ENCODE data around the gene ARHGAP45. TPM values are rescaled to one million over a fixed set of nuclear protein-coding genes. Genes with fewer than 3 reads are reported as not detected.
A peak's percentile ranks its signal among the peaks of the same experiment; 100 is the strongest.

Gene ARHGAP45
- total RNA-seq, 1 donor from 2014 or later: 312 TPM

- H3K27ac Mint-ChIP-seq: peak overlapping the region; percentile 93
- peaks cover 66% of the 10 kb centered on the region for H3K4me1 Mint-ChIP-seq
- intact Hi-C loops (cut with micrococcal nuclease): no loop called here
- no peak for TF ChIP-seq CTCF (IDR thresholded peaks at IDR 0.05)
- peaks cover 57% of the 10 kb centered on the region for H3K36me3 Mint-ChIP-seq (ENCODE audit: low read depth)
- DNase-seq (no peak), ATAC-seq (ENCODE audit: low read depth) (no peak)
- CTCF ChIA-PET: interaction anchor here (1.2 kb wide), 1 partner anchor 12 kb away, joined by 4 read pairs; no protein-coding TSS in a partner anchor
- H3K4me3 Mint-ChIP-seq: peak overlapping the region; percentile 53
- POLR2A ChIA-PET: interaction anchor here (0.5 to 13.1 kb wide), 15 partner anchors 9 to 193 kb away, joined by 3 to 184 read pairs (median 16); partner anchors contain the start of genes ABCA7, ARHGAP45, CIRBP and CNN2
- no peaks in the 10 kb centered on the region for H3K9me3 Mint-ChIP-seq
- no peaks in the 10 kb centered on the region for H3K27me3 Mint-ChIP-seq
Observed at GRCh38 chr19:1076046-1076386, 9.0 kb downstream of the ARHGAP45 start.

GRCh38 chr19:1076951-1077350, 10.0 kb downstream of the ARHGAP45 start:
- peak; percentile 89 for ATAC-seq (ENCODE audit: low read depth)
- Mint-ChIP-seq H3K27ac (peak overlapping the region; percentile 93), H3K36me3 (ENCODE audit: low read depth) (peaks cover 60% of the 10 kb centered on the region), H3K27me3 (no peaks in the 10 kb centered on the region), H3K9me3 (no peaks in the 10 kb centered on the region), H3K4me3 (peak overlapping the region; percentile 71), H3K4me1 (peaks cover 67% of the 10 kb centered on the region)
- ChIA-PET POLR2A (interaction anchor here (0.6 to 13.1 kb wide), 25 partner anchors 9 to 361 kb away, joined by 3 to 184 read pairs (median 6); partner anchors contain the start of genes ABCA7, ARHGAP45, CIRBP and CNN2), CTCF (interaction anchor here (1.1 kb wide), 1 partner anchor 12 kb away, joined by 3 read pairs; no protein-coding TSS in a partner anchor)
- intact Hi-C loops (cut with micrococcal nuclease): loop anchor here (1.0 kb wide), 4 partner anchors 10 to 56 kb away; partner anchors contain the start of genes ABCA7, ARHGAP45, RNU6-2 and TMEM259
- TF ChIP-seq CTCF (IDR thresholded peaks at IDR 0.05): no peak
- DNase-seq: peak; percentile 84

- ChIA-PET CTCF (interaction anchor here (1.1 kb wide), 1 partner anchor 15 kb away, joined by 4 read pairs; no protein-coding TSS in a partner anchor), POLR2A (interaction anchor here (0.6 to 13.1 kb wide), 6 partner anchors 7 to 189 kb away, joined by 3 to 184 read pairs (median 4); partner anchors contain the start of genes ABCA7, ARHGAP45 and CIRBP)
- Mint-ChIP-seq H3K36me3 (ENCODE audit: low read depth) (peaks cover 62% of the 10 kb centered on the region), H3K27ac (peak overlapping the region; percentile 41), H3K27me3 (no peaks in the 10 kb centered on the region), H3K9me3 (no peaks in the 10 kb centered on the region), H3K4me3 (no peak overlapping the region), H3K4me1 (peaks cover 59% of the 10 kb centered on the region)
- DNase-seq (no peak), ATAC-seq (ENCODE audit: low read depth) (no peak)
- intact Hi-C loops (cut with micrococcal nuclease): no loop called here
- TF ChIP-seq CTCF (IDR thresholded peaks at IDR 0.05): no peak
Observed at GRCh38 chr19:1079566-1080111, 12.7 kb downstream of the ARHGAP45 start.

GRCh38 chr19:1080360-1081161, 13.6 kb downstream of the ARHGAP45 start:
- Mint-ChIP-seq H3K4me1 (peaks cover 58% of the 10 kb centered on the region), H3K27me3 (no peaks in the 10 kb centered on the region), H3K27ac (no peak overlapping the region), H3K9me3 (no peaks in the 10 kb centered on the region), H3K36me3 (ENCODE audit: low read depth) (peaks cover 69% of the 10 kb centered on the region), H3K4me3 (no peak overlapping the region)
- POLR2A ChIA-PET: interaction anchor here (0.6 to 13.1 kb wide), 6 partner anchors 5 to 42 kb away, joined by 3 to 184 read pairs (median 19); partner anchors contain the start of genes ABCA7 and ARHGAP45
- DNase-seq: no peak
- ATAC-seq (ENCODE audit: low read depth): no peak
- intact Hi-C loops (cut with micrococcal nuclease): no loop called here
- CTCF ChIA-PET: interaction anchor here (1.1 kb wide), 1 partner anchor 16 kb away, joined by 4 read pairs; no protein-coding TSS in a partner anchor
- TF ChIP-seq CTCF (IDR thresholded peaks at IDR 0.05): no peak

All from activated B cell treated with CpG ODN at 0.5 μM for 24 hours (primary cell).